ENCODE measurements around the gene GLYR1.
"Not testable (repeated sequence)": the region's sequence is repeated elsewhere in the genome, so short reads cannot be mapped to it uniquely, and the experiment has no call there.

The GLYR1 gene

DNA sequence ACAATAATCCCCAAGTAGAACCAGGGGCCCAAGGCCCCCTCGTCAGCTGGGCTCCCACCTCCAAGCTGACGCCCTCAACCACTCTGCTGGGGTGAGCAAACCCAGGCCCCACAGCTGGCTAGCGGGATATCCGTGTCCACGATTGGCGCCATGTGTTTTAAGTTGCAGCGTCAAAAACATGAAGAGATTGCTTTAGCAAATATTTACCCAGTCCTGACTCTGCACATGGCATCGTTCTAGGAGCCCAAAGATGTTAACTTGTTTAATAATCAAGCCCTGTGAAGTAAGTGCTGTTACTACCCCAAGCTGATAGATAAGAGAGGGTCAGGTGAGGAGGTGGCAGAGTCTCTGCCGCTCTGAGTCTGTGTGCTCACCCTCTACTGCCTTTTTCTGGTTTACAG lies 58.6 kb downstream of the GLYR1 start:
- DNase-seq, result no peak
- TF ChIP-seq GATA1 (IDR thresholded peaks at IDR 0.05; ENCODE audit: low read depth, low read length) (no peak), POLR2A (IDR thresholded peaks at IDR 0.05; ENCODE audit: low read length) (no peak)

DNA sequence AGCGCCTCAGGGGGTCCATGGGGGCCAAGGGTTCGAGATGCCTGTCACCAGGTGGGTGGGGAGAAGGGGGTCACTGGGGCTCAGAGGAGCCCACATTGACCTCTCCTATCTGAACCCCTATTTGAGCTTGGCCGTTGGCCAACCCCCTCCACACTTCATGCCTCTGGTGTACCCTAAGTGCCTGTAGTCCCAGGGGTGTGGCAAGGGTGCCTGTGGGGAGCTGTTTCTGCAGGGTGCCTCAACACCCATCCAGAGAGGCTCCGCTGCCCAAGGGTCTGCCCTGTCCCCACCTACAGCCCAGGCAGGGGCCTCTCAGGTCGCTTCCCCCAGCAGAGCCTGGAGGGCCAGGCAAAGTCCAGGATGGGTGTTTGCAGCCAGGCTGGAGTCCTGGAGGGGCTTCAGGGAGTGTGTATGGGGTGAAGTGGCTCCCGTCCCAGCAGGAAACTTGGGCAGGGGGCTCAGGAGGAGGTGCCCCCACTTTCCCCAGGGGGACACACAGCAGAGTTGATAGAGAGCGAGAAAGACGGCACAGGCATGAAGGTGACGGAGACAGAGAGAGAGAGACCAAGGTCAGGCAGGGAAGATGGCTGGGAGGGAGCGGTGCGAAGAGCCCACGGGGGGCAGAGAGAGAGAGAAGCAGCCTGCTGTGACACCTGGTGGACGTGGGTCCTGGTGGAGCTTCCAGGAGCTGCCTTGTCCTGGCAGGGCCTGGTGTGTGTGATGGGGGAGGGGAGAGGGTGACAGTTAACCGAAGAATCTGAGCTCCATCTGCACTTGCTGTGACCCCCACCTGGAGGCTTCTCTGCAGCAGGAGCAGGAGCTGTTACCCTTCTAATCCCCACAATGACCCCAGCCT lies 59.2 kb downstream of the GLYR1 start, which contains the start of gene SEPTIN12:
SEPTIN12 (minus strand) TSS at position 719 of the 856 bp plus-strand sequence; CDS start at position 19, 700 bp downstream.
- no peak for TF ChIP-seq GATA1 (IDR thresholded peaks at IDR 0.05; ENCODE audit: low read depth, low read length)
- no peak for TF ChIP-seq POLR2A (IDR thresholded peaks at IDR 0.05; ENCODE audit: low read length)
- no peak for DNase-seq

DNA sequence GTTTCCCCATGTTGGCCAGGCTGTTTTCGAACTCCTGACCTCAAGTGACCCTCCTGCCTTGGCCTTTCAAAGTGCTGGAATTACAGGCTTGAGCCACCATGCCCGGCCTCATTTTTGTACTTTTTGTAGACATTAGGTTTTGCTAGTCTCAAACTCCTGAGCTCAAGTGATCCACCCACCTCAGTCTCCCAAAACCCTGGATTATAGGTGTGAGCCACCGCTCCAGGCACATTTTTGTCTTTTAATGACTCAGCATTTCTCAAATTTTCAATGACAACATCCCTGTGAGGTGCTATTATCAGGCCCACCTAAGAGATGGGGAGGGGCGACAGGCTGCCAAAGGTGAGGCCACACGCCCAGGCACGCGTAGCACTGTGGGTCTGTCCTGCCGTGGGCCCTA lies 60.0 kb downstream of the GLYR1 start:
- no peak for DNase-seq
- TF ChIP-seq GATA1 (IDR thresholded peaks at IDR 0.05; ENCODE audit: low read depth, low read length) (no peak), POLR2A (IDR thresholded peaks at IDR 0.05; ENCODE audit: low read length) (no peak)

DNA sequence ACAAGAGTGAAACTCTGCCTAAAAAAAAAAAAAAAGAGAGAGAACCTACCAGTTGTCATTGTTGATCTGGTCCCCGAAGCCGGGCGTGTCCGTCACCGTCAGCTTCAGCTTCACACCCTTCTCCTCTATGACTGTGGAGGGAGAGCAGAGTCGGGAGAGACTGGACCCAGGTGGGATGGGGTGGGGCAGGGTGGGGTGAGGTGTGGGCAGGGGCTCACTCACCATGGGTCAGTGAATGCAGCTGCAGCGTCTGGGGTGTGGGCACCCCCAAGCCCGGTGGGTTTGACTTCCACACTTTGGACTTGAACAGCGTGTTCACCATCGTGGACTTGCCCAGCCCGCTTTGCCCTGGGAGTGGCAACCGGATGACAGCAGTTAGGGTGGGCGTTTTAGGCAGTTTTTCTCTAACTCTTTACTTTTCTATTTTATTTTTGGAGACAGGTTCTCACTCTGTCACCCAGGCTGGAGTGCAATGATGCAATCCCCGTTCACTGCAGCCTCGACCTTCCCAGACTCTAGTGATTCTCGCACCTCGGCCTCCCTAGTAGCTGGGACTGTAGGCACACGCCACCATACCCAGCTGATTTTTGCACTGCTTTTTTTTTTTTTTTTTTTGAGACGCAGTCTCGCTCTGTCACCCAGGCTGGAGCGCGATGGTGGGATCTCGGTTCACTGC lies 61.2 kb downstream of the GLYR1 start:
- TF ChIP-seq POLR2A (IDR thresholded peaks at IDR 0.05; ENCODE audit: low read length), result no peak
- no peak for TF ChIP-seq GATA1 (IDR thresholded peaks at IDR 0.05; ENCODE audit: low read depth, low read length)
- no peak for DNase-seq

DNA sequence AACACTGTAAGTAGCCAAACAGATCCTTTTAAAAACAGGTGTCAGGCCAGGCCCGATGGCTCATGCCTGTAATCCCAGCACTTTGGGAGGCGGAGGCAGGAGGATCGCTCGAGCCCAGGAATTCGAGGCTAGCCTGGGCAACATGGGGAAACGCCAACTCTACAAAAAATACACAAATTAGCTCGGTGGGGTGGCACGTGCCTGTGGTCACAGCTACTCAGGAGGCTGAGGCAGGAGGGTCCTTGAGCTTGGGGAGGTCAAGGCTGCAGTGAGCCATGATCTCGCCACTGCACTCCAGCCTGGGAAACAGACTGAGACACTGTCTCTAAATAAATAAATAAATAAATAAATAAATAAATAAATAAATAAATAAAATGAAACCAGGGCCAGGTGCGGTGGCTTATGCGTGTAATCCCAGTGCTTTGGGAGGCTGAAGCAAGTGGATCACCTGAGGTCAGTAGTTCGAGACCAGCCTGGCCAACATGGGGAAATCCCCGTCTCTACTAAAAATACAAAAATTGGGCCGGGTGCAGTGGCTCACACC lies 62.6 kb downstream of the GLYR1 start:
- not testable (repeated sequence) for DNase-seq

DNA sequence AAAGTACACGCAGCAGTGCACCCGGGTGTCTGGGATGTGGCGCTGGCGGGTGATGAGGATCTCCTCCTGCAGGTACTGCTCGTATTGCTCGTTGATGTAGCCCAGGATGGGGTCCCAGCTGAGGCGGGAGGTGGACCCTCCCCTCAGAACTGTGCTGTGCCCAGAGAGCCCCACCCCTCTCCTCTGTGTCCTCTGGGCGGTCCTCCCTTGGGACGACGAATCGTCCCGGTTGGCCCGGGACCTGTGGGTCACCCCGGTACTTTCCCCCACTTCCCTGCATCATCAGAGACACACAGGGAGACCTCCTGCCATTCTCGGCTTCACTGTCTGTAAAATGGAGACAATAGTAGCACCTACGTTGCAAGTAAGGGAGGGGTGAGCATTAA lies 63.1 kb downstream of the GLYR1 start:
- DNase-seq, result no peak
- TF ChIP-seq GATA1 (IDR thresholded peaks at IDR 0.05; ENCODE audit: low read depth, low read length) (no peak), POLR2A (IDR thresholded peaks at IDR 0.05; ENCODE audit: low read length) (no peak)

DNA sequence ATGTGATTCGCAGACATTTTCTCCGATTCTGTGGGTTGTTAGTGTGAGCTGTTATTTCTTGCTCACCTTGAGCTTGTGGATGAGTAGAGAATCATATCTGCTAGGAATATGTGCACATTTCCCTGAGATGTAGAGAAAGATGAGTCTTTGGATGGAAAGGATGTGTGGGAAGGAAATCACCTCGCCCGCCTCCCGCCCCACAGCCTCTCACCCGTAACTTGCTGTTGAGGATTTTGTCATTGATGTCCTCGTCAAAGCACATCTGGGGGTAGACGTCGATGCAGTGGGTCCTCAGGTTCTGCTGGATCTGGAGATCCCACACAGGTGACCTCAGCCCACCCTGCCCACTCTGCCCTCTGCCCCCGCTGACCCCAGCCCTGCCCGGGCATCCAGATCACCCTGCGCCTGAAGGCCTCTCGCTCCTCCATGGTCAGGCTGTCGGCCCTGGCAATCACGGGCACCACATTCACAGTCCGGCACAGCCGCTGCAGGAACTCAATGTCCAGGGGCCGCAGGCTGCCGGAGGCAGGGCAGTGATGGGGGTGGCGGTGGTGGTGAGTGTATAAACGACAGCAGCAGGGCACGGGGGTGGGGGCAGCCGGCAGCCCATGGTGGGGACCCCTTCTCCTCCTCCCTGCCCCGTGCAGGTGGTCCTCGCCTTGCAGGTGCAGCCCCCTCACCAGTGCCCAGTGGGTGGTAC lies 63.7 kb downstream of the GLYR1 start:
- DNase-seq, result no peak
- TF ChIP-seq GATA1 (IDR thresholded peaks at IDR 0.05; ENCODE audit: low read depth, low read length), result no peak

DNA sequence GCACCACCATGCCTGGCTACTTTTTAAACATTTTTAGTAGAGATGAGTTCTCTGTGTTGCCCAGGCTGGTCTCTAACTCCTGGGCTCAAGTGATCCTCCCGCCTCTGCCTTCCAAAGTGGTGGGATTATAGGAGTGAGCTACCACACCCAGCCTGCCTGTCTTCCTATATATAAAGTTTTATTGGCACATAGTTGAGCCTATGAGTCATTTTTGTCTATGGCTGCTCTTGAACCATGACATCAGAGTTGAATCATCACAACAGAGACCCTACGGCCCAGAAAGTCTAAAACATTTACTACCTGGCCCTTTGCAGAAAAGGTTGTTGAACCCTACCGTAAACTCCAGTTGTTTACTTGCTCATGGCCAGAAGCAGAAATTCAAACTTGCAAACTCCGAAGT lies 66.9 kb downstream of the GLYR1 start:
- no peak for DNase-seq
- no peak for TF ChIP-seq POLR2A (IDR thresholded peaks at IDR 0.05; ENCODE audit: low read length)
- TF ChIP-seq GATA1 (IDR thresholded peaks at IDR 0.05; ENCODE audit: low read depth, low read length), result no peak

DNA sequence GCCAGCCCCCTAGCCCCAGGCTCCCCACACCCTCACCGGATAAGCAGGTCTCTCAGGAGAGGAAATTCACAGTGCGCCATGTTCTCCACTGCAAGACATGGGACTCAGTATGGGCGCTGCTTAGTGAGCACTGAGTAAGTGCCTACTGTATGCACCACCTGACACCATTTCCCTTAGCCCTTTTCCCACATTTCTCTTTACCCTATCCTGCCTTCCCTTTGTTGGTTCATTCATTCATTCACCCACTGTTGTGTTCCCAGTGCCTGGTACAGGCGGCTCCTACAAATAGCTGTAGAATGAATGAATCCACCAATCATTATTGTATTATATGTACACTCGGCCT lies 69.1 kb downstream of the GLYR1 start:
- DNase-seq, result no peak
- TF ChIP-seq POLR2A (IDR thresholded peaks at IDR 0.05; ENCODE audit: low read length), result no peak
- TF ChIP-seq GATA1 (IDR thresholded peaks at IDR 0.05; ENCODE audit: low read depth, low read length), result no peak

DNA sequence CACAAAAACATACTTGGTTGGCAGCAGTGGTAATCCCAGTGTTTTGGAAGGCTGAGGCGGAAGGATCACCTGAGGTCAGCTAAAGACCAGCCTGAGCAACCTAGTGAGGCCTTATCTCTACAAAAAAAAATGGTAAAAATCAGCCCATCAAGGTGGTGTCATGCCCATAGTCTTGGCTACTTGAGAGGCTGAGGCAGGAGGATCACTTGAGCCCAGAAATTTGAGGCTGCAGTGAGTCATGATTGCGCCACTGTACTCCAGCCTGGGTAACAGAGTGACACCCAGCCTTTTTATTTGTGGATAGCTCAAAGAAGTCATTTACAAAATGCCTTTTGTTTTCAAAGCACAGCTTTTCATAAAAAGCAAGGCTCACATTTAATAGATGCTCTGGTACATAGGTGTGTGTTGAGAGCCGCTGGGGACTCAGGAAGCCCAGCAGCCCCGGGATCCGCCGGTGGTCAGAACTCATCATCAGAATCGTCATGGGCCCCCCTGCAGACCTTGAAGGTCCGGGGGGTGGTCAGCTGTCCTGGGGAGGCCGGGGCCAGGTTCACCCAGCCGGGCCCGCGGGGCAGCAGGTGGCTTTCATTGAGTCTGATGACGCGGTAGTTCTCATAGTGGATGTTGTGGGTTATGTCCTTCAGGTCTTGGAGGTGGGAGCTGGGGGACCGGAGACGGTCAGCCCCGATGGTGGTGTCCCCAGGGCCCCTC lies 69.6 kb downstream of the GLYR1 start:
- no peak for TF ChIP-seq POLR2A (IDR thresholded peaks at IDR 0.05; ENCODE audit: low read length)
- TF ChIP-seq GATA1 (IDR thresholded peaks at IDR 0.05; ENCODE audit: low read depth, low read length), result no peak
- no peak for DNase-seq

DNA sequence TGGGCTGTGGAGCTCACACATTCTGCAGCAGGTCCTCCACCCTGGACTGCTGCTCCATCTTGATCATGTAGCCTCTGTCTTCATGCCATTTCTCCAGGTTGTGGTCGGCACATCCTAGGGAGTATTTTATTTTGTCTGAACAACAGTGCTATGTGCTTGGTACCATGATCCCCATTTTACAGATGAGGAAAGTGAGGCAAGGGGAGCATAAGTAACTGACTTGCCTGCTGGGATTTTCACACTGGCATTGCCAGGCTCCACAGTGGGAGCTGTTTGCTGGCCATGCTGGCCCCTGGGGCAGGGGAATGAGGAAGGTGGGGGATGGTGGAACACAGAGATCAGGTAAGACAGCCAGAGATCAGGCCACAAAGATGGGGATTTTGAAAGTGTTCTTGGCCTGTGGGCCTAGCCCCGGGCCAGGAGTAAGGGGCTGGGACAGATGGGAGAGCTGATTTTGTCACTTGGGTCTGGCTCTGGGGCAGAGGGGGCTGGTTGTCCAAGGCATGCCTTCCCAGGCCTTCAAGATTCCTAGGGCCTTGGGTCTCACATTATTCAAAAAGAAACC lies 70.9 kb downstream of the GLYR1 start:
- TF ChIP-seq GATA1 (IDR thresholded peaks at IDR 0.05; ENCODE audit: low read depth, low read length) (no peak), POLR2A (IDR thresholded peaks at IDR 0.05; ENCODE audit: low read length) (no peak)
- no peak for DNase-seq

DNA sequence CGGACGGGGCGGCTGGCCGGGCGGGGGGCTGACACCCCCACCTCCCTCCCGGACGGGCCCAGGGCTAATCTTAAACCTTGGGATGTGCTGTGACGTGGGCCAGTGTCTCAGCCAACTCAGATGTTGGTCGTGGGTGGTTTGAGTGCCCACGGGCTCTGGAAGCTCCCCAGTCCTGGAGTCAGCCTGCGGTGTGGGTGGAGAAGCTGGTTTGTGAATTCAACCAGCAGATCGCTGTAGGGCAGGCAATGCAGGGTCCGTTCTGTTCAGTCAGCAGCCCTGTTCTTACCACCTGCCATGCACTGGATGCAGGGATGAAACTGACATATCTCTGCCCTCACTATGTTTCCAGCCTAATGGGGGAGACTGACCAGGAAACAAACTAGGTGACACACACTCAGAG lies 72.1 kb downstream of the GLYR1 start:
- no peak for DNase-seq
- TF ChIP-seq GATA1 (IDR thresholded peaks at IDR 0.05; ENCODE audit: low read depth, low read length) (no peak), POLR2A (IDR thresholded peaks at IDR 0.05; ENCODE audit: low read length) (no peak)

DNA sequence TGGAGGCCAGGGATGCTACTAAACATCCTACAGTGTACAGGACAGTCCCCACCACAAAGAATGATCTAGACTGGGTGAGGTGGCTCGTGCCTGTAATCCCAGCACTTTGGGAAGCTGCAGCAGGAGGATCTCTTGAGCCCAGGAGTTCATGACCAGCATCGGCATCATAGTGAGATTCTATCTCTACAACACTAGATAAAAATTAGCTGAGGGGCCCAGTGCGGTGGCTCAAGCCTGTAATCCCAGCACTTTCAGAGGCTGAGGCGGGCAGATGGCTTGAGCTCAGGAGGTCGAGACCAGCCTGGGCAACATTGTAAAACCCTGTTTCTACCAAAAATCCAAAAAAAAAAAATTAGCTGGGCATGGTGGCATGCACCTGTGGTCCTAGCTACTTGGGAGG lies 74.7 kb downstream of the GLYR1 start:
- no peak for DNase-seq

More for the DNA sequence above, 74.7 kb downstream of the GLYR1 start:
- TF ChIP-seq POLR2A (IDR thresholded peaks at IDR 0.05; ENCODE audit: low read length), result no peak
- no peak for TF ChIP-seq GATA1 (IDR thresholded peaks at IDR 0.05; ENCODE audit: low read depth, low read length)

Data from erythroblast (primary cell).